ENCODE measurements around the gene SEMA5A.

- TF ChIP-seq CTCF (IDR thresholded peaks at IDR 0.05) (no peak), EZH2 (IDR thresholded peaks at IDR 0.05; ENCODE audit: borderline replicate concordance, insufficient read depth, low read depth, low read length, poor library complexity, severe bottlenecking) (no peak)
Measured at GRCh38 chr5:9477537-9477936, 68.3 kb downstream of the SEMA5A start.

Data from B cell (primary cell).